DOHH2 (cell line): ENCODE data around the gene RFX4.

Experiments used
- H3F3A ChIP-seq: fragments of 200-600 bp; sonication (generic), shearing (Covaris generic); 2 replicates; pipeline ENCODE4 v1.6.0; 2016; ENCODE audit warnings: antibody characterized with exemption, mild to moderate bottlenecking; ENCODE audit not compliant: control insufficient read depth, insufficient read depth
- H3K27ac ChIP-seq: fragments of 200-600 bp; sonication (generic); 2 replicates; pipeline ENCODE4 v1.5.1; 2014; ENCODE audit warnings: low read depth, mild to moderate bottlenecking, low read length, moderate library complexity
- H3K27me3 ChIP-seq: fragments of 200-600 bp; sonication (generic); 2 replicates; pipeline ENCODE4 v1.6.1; 2014; ENCODE audit warnings: mild to moderate bottlenecking, low read length, mixed read lengths; ENCODE audit not compliant: control insufficient read depth
- H3K36me3 ChIP-seq: fragments of 200-600 bp; sonication (generic); 2 replicates; pipeline ENCODE4 v1.6.1; 2014; ENCODE audit warnings: mild to moderate bottlenecking, low read length, moderate library complexity, mixed read lengths; ENCODE audit not compliant: control insufficient read depth
- H3K4me1 ChIP-seq: fragments of 200-600 bp; sonication (generic); 2 replicates; pipeline ENCODE4 v1.6.1; 2014; ENCODE audit warnings: mild to moderate bottlenecking, low read length, mixed read lengths; ENCODE audit not compliant: control insufficient read depth
- H3K4me2 ChIP-seq: fragments of 200-600 bp; sonication (generic); 2 replicates; pipeline ENCODE4 v1.6.0; 2014; ENCODE audit warnings: mild to moderate bottlenecking, low read length, moderate library complexity
- H3K4me3 ChIP-seq: fragments of 200-600 bp; sonication (generic); 2 replicates; pipeline ENCODE4 v1.5.1; 2014; ENCODE audit warnings: mild to moderate bottlenecking, low read length, mixed read lengths
- H3K79me2 ChIP-seq: fragments of 200-600 bp; sonication (generic); 2 replicates; pipeline ENCODE4 v1.6.1; 2014; ENCODE audit warnings: mild to moderate bottlenecking, low read length, mixed read lengths; ENCODE audit not compliant: control insufficient read depth
- H3K9me2 ChIP-seq: fragments of 200-600 bp; sonication (generic); replicated peaks from 2 replicates; pipeline ENCODE4 v1.6.1; 2014; ENCODE audit warnings: mild to moderate bottlenecking, low read length, mixed read lengths; ENCODE audit not compliant: control insufficient read depth
- H3K9me3 ChIP-seq: fragments of 200-600 bp; sonication (generic); 2 replicates; pipeline ENCODE4 v1.6.1; 2014; ENCODE audit warnings: antibody characterized with exemption, low read length, mixed read lengths; ENCODE audit not compliant: control insufficient read depth, insufficient read depth
- H4K20me1 ChIP-seq: fragments of 200-600 bp; sonication (generic); 2 replicates; pipeline ENCODE4 v1.6.0; 2014; ENCODE audit warnings: low read depth, mild to moderate bottlenecking, antibody characterized with exemption, low read length, moderate library complexity; ENCODE audit not compliant: control insufficient read depth, insufficient read depth
- EZH2phosphoT487 ChIP-seq: fragments of 200-600 bp; sonication (generic); IDR thresholded peaks from 2 replicates; pipeline ENCODE4 v1.6.1; 2017; ENCODE audit warnings: borderline replicate concordance, mild to moderate bottlenecking, antibody characterized with exemption, low read length, moderate library complexity, mixed read lengths
- TF ChIP-seq, protein P1 (sequence below): fragments of 200-600 bp; sonication (generic); IDR thresholded peaks from one replicate; pipeline ENCODE4 v1.5.1; 2014; ENCODE audit warnings: antibody characterized with exemption, mild to moderate bottlenecking, low read depth, low read length; ENCODE audit not compliant: poor library complexity, severe bottlenecking

RFX4 gene

DNA sequence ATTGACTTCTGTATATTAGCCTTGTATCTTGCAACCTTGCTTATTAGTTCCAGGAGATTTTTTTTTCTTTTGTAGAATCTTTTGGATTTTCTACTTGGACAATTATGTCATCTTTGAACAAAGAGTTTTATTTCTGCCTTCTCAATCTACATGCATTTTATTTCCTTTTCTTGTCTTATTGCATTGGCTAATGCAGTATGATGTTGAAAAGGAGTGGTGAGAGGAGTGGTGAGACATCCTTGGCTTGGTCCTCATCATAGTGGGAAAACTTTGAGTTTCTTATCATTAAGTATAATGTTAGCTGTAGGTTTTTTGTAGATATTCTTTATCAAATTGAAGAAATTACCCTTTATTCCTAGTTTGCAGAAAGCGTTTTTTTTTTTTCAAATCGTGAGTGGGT, 80.6 kb downstream of the RFX4 start:
- no peaks in the 10 kb centered on the region for H3K4me1 ChIP-seq
- no peak overlapping the region for H3K27ac ChIP-seq
- no peaks in the 10 kb centered on the region for H3K79me2 ChIP-seq
- H3K4me2 ChIP-seq = no peak overlapping the region
- no peaks in the 10 kb centered on the region for H3K36me3 ChIP-seq
- H4K20me1 ChIP-seq = no peaks in the 10 kb centered on the region
- TF ChIP-seq, protein P1, sequence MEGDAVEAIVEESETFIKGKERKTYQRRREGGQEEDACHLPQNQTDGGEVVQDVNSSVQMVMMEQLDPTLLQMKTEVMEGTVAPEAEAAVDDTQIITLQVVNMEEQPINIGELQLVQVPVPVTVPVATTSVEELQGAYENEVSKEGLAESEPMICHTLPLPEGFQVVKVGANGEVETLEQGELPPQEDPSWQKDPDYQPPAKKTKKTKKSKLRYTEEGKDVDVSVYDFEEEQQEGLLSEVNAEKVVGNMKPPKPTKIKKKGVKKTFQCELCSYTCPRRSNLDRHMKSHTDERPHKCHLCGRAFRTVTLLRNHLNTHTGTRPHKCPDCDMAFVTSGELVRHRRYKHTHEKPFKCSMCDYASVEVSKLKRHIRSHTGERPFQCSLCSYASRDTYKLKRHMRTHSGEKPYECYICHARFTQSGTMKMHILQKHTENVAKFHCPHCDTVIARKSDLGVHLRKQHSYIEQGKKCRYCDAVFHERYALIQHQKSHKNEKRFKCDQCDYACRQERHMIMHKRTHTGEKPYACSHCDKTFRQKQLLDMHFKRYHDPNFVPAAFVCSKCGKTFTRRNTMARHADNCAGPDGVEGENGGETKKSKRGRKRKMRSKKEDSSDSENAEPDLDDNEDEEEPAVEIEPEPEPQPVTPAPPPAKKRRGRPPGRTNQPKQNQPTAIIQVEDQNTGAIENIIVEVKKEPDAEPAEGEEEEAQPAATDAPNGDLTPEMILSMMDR = no peak
- no peak for TF ChIP-seq EZH2phosphoT487
- peaks cover 12% of the 10 kb centered on the region; the same call in 1 of the 2 replicates for H3K27me3 ChIP-seq
- no peaks in the 10 kb centered on the region for H3K9me2 ChIP-seq
- peaks cover 18% of the 10 kb centered on the region; the same call in 1 of the 2 replicates for H3K9me3 ChIP-seq
- H3K4me3 ChIP-seq = no peak overlapping the region
- no peaks in the 10 kb centered on the region for H3F3A ChIP-seq

DNA sequence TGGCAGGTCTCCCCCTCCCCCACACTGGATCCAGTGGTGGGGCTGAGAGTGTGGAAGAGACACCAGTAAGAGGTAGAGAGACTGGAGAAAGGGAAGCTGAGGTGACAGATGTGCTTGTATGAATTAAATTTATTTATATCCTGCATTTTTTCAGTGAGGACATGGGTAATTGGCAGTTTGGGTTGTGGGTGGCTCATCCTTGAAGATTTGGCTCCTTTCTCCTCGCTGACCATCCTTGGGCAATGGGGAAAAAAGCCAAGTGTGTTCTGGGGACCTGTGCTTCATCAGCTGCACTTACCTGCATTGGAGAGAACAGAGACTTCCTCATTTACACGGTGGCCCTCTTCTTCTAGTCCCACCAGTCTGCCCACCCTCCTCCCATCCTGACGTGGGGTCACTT, 86.4 kb downstream of the RFX4 start:
- no peaks in the 10 kb centered on the region for H4K20me1 ChIP-seq
- TF ChIP-seq, protein P1 = no peak
- TF ChIP-seq EZH2phosphoT487 = no peak
- no peak overlapping the region for H3K4me3 ChIP-seq
- H3K4me2 ChIP-seq = no peak overlapping the region
- no peaks in the 10 kb centered on the region for H3K9me3 ChIP-seq
- H3K27ac ChIP-seq = no peak overlapping the region
- H3K36me3 ChIP-seq = no peaks in the 10 kb centered on the region
- peaks cover 15% of the 10 kb centered on the region for H3K4me1 ChIP-seq
- no peaks in the 10 kb centered on the region for H3K9me2 ChIP-seq
- no peaks in the 10 kb centered on the region for H3K79me2 ChIP-seq
- peaks cover 14% of the 10 kb centered on the region; the same call in 1 of the 2 replicates for H3K27me3 ChIP-seq
- no peaks in the 10 kb centered on the region for H3F3A ChIP-seq

DNA sequence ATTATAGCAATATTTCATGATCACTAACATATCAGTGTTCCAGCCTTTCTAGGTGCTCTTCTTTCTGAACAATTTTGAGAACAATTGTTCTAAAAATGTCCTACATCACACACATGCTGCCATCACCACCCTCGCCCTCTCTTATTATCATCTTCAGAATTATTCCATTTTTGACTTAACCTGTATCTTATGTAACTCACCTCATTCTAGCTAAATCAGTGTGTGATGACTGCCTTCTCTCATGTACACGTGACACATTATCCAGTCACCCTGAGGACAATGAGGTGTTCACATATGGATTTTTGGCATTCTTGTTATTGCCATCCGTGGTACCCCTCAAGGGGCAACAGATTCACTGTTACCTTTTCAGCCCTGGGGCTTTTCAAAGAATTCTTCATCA, 87.3 kb downstream of the RFX4 start:
- Histone ChIP-seq H3K9me3 (no peaks in the 10 kb centered on the region), H4K20me1 (no peaks in the 10 kb centered on the region), H3K27me3 (peaks cover 14% of the 10 kb centered on the region), H3K4me2 (no peak overlapping the region), H3K79me2 (no peaks in the 10 kb centered on the region), H3F3A (no peaks in the 10 kb centered on the region), H3K4me1 (peaks cover 15% of the 10 kb centered on the region), H3K4me3 (no peak overlapping the region), H3K9me2 (no peaks in the 10 kb centered on the region), H3K27ac (no peak overlapping the region), H3K36me3 (no peaks in the 10 kb centered on the region)
- TF ChIP-seq, protein P1 = no peak
- no peak for TF ChIP-seq EZH2phosphoT487
